DND-41 (cell line): ENCODE measurements around the gene ZNF512.

Experiments used
- ATAC-seq: fragments of 200-7000 bp; cut with Tn5 transposase; 3 replicates; pipeline ENCODE4 v1.9.1; 2021; ENCODE audit warnings: low read depth; ENCODE audit not compliant: insufficient read depth
- DNase-seq: peaks from one replicate; pipeline ENCODE4 v3.0.0-alpha.2; 2020
- H2AFZ ChIP-seq: 2 replicates; pipeline ENCODE4 v1.6.0; 2012; ENCODE audit warnings: low read depth, low read length
- H3K27ac ChIP-seq: 2 replicates; pipeline ENCODE4 v1.5.1; 2012; ENCODE audit warnings: low read length, inconsistent platforms
- H3K27me3 ChIP-seq: fragments of 200-600 bp; sonication (generic); 2 replicates; pipeline ENCODE4 v1.6.0; 2012; ENCODE audit warnings: low read length, mild to moderate bottlenecking, inconsistent platforms; ENCODE audit not compliant: insufficient read depth, poor library complexity
- H3K36me3 ChIP-seq: 2 replicates; pipeline ENCODE4 v1.5.1; 2012; ENCODE audit warnings: low read length, inconsistent platforms; ENCODE audit not compliant: insufficient read depth
- H3K4me1 ChIP-seq: 2 replicates; pipeline ENCODE4 v1.5.1; 2012; ENCODE audit warnings: mild to moderate bottlenecking, low read length; ENCODE audit not compliant: insufficient read depth
- H3K4me2 ChIP-seq: 2 replicates; pipeline ENCODE4 v1.6.0; 2012; ENCODE audit warnings: mild to moderate bottlenecking, moderate library complexity, low read length, inconsistent platforms; ENCODE audit not compliant: insufficient read depth
- H3K4me3 ChIP-seq, 2 experiments: fragments of 200-600 bp in 1 of 2; shearing (Covaris generic) in 1 of 2; 2 replicates each; pipeline ENCODE4 v1.5.1; 2012 to 2016; ENCODE audit warnings: inconsistent platforms in 2 of 2, low read length in 2 of 2, mild to moderate bottlenecking in 2 of 2, low read depth in 1 of 2, moderate library complexity in 1 of 2
- H3K79me2 ChIP-seq: 2 replicates; pipeline ENCODE4 v1.6.0; 2012; ENCODE audit warnings: low read length, inconsistent platforms; ENCODE audit not compliant: insufficient read depth
- H3K9ac ChIP-seq: 2 replicates; pipeline ENCODE4 v1.6.0; 2012; ENCODE audit warnings: low read depth, mild to moderate bottlenecking, inconsistent platforms, low read length, moderate library complexity
- H3K9me3 ChIP-seq: 2 replicates; pipeline ENCODE4 v1.5.1; 2012; ENCODE audit warnings: low read length, moderate library complexity, mild to moderate bottlenecking, inconsistent platforms; ENCODE audit not compliant: insufficient read depth, severe bottlenecking
- H4K20me1 ChIP-seq: 2 replicates; pipeline ENCODE4 v1.6.0; 2012; ENCODE audit warnings: low read length; ENCODE audit not compliant: insufficient read depth
- EZH2 ChIP-seq: IDR thresholded peaks from 3 replicates; pipeline ENCODE4 v1.6.1; 2012; ENCODE audit warnings: borderline replicate concordance, low read depth, mild to moderate bottlenecking, moderate library complexity, low read length, inconsistent platforms; ENCODE audit not compliant: severe bottlenecking
- TF ChIP-seq, protein P1 (sequence below): IDR thresholded peaks from 2 replicates; pipeline ENCODE4 v1.5.1; 2012; ENCODE audit warnings: borderline replicate concordance, low read length, moderate library complexity, mild to moderate bottlenecking; ENCODE audit not compliant: poor library complexity, severe bottlenecking; ENCODE audit errors: extremely low read depth

Gene ZNF512

DNA sequence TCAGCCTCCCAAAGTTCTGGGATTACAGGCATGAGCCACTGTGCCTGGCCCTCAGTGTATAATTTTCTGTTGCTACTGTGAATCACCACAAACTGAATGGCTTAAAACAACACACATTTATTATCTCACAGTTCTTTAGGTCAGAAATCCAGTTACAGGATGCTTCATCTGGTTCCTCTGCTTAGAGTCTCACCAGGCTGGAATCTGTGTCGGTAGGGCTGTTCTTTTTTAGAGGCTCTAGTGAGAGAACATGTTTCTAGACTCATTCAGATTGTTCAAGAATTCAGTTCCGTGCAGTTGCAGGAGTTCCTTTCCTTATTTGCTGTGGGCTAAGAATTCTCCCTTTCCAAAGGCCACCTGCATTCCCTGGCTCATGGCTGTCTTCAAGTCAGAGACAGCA lies 23.8 kb downstream of the ZNF512 start:
- H3K36me3 ChIP-seq, result peaks cover 47% of the 10 kb centered on the region
- H3K9me3 ChIP-seq, result no peaks in the 10 kb centered on the region
- DNase-seq (no peak), ATAC-seq (no peak)
- H3K4me1 ChIP-seq, result no peaks in the 10 kb centered on the region
- TF ChIP-seq, protein P1, sequence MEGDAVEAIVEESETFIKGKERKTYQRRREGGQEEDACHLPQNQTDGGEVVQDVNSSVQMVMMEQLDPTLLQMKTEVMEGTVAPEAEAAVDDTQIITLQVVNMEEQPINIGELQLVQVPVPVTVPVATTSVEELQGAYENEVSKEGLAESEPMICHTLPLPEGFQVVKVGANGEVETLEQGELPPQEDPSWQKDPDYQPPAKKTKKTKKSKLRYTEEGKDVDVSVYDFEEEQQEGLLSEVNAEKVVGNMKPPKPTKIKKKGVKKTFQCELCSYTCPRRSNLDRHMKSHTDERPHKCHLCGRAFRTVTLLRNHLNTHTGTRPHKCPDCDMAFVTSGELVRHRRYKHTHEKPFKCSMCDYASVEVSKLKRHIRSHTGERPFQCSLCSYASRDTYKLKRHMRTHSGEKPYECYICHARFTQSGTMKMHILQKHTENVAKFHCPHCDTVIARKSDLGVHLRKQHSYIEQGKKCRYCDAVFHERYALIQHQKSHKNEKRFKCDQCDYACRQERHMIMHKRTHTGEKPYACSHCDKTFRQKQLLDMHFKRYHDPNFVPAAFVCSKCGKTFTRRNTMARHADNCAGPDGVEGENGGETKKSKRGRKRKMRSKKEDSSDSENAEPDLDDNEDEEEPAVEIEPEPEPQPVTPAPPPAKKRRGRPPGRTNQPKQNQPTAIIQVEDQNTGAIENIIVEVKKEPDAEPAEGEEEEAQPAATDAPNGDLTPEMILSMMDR, result no peak
- TF ChIP-seq EZH2, result no peak
- H3K4me2 ChIP-seq, result no peak overlapping the region
- H3K9ac ChIP-seq, result no peak overlapping the region
- no peak overlapping the region for H2AFZ ChIP-seq
- H4K20me1 ChIP-seq, result no peaks in the 10 kb centered on the region
- no peaks in the 10 kb centered on the region for H3K27me3 ChIP-seq
- H3K4me3 ChIP-seq, result no peak overlapping the region
- H3K27ac ChIP-seq, result no peak overlapping the region
- H3K79me2 ChIP-seq, result peaks cover 6% of the 10 kb centered on the region; the same call in 1 of the 2 replicates

GRCh38 chr2:27613985-27614384 lies 31.1 kb downstream of the ZNF512 start:
- no peaks in the 10 kb centered on the region for H3K4me1 ChIP-seq
- H3K79me2 ChIP-seq, result peaks cover 3% of the 10 kb centered on the region; the same call in 1 of the 2 replicates
- H3K4me2 ChIP-seq, result no peak overlapping the region
- no peaks in the 10 kb centered on the region for H3K9me3 ChIP-seq
- no peaks in the 10 kb centered on the region for H4K20me1 ChIP-seq
- no peaks in the 10 kb centered on the region for H3K27me3 ChIP-seq
- H3K36me3 ChIP-seq, result peaks cover 37% of the 10 kb centered on the region; the same call in 1 of the 2 replicates
- H3K27ac ChIP-seq, result no peak overlapping the region
- no peak overlapping the region for H2AFZ ChIP-seq
- no peak for DNase-seq
- H3K9ac ChIP-seq, result no peak overlapping the region
- no peak overlapping the region for H3K4me3 ChIP-seq
- no peak for ATAC-seq
- TF ChIP-seq EZH2, result no peak
- TF ChIP-seq, protein P1, result no peak

DNA sequence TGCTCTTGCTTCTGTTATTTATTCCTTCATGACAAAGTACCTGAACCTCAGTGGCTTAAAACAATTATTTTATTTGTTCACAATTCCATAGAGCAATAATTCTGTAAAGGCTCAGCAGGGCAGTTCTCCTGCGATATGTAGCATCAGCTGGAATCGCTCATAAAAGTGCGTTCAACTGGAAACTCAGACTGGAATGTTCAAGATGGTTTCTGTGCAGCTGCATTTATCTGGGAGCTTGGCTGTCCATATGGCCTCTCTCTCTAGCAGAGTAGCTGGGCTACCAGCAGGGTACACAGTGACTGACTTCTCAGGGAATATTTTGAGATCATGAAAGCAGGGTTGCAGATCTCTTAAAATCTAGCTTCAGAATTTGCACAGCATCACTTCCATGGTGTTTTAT lies 32.5 kb downstream of the ZNF512 start:
- DNase-seq (no peak), ATAC-seq (no peak)
- no peaks in the 10 kb centered on the region for H3K27me3 ChIP-seq
- no peak overlapping the region for H3K4me2 ChIP-seq
- H3K4me1 ChIP-seq, result no peaks in the 10 kb centered on the region
- TF ChIP-seq EZH2, result no peak
- TF ChIP-seq, protein P1, result no peak
- H4K20me1 ChIP-seq, result no peaks in the 10 kb centered on the region
- no peak overlapping the region for H2AFZ ChIP-seq
- no peaks in the 10 kb centered on the region for H3K9me3 ChIP-seq
- no peak overlapping the region for H3K4me3 ChIP-seq
- H3K36me3 ChIP-seq, result peaks cover 40% of the 10 kb centered on the region; the same call in 1 of the 2 replicates
- no peak overlapping the region for H3K9ac ChIP-seq
- no peak overlapping the region for H3K27ac ChIP-seq
- H3K79me2 ChIP-seq, result peaks cover 3% of the 10 kb centered on the region; the same call in 1 of the 2 replicates

DNA sequence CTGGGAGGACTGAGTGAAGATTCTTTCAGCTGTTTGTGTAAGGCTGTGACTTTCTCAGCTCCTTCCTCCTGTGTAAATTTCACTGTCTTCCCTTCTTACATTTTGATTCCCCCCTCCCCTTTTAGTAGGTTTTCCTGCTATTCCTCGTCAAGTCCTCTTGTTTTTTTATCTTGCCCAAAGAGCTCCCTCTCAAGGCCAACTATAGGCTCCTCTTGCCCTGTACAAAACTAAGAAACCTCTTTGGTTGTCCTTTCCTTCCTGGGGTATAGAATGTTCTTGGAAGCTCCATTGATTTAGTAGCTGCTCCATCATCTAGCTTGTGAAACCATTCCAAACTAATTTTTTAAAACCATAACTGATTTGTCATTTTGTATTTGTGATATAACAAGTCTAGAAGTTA lies 38.7 kb downstream of the ZNF512 start:
- no peak for TF ChIP-seq EZH2
- TF ChIP-seq, protein P1, result no peak
- peaks cover 36% of the 10 kb centered on the region; the same call in 1 of the 2 replicates for H3K36me3 ChIP-seq

More for the DNA sequence above, 38.7 kb downstream of the ZNF512 start:
- DNase-seq (no peak), ATAC-seq (no peak)
- Histone ChIP-seq H3K27me3 (no peaks in the 10 kb centered on the region), H3K9ac (no peak overlapping the region), H3K27ac (no peak overlapping the region), H2AFZ (no peak overlapping the region), H3K4me1 (peaks cover 5% of the 10 kb centered on the region), H3K4me2 (no peak overlapping the region), H3K79me2 (no peaks in the 10 kb centered on the region), H3K9me3 (no peaks in the 10 kb centered on the region), H3K4me3 (no peak overlapping the region), H4K20me1 (no peaks in the 10 kb centered on the region)
